Spleen (tissue), 11 donors: ENCODE measurements around the gene NKAIN2. TPM values are rescaled to one million over a fixed set of nuclear protein-coding genes. Genes with fewer than 3 reads are reported as not detected.

Experiments used
- DNase-seq: peaks from one replicate; pipeline ENCODE4 v3.0.0-alpha.2; 2020
- H3K27ac ChIP-seq, 8 donors: fragments of 200-600 bp; sonication (generic) in 7 of 8; 1 replicate in 4 of 8; 2 replicates in 4 of 8; pipeline versions ENCODE4 v1.5.0 to v1.8.0; 2016 to 2021; ENCODE audit warnings: inconsistent platforms in 4 of 8, mild to moderate bottlenecking in 4 of 8, moderate library complexity in 1 of 8
- H3K27me3 ChIP-seq, 7 donors: fragments of 200-600 bp; sonication (generic) in 6 of 7; replicated peaks in 1 of 7; 1 replicate in 4 of 7; 2 replicates in 3 of 7; pipeline versions ENCODE4 v1.5.0 to v1.8.0; 2016 to 2021; ENCODE audit warnings: inconsistent platforms in 3 of 7, mild to moderate bottlenecking in 1 of 7
- H3K36me3 ChIP-seq, 6 donors: fragments of 200-600 bp; sonication (generic) in 5 of 6; 1 replicate in 4 of 6; 2 replicates in 2 of 6; pipeline versions ENCODE4 v1.5.0 to v1.8.0; 2016 to 2021; ENCODE audit warnings: inconsistent platforms in 2 of 6
- H3K4me1 ChIP-seq, 6 donors: fragments of 200-600 bp; sonication (generic) in 5 of 6; 1 replicate in 3 of 6; 2 replicates in 3 of 6; pipeline versions ENCODE4 v1.5.0 to v1.8.0; 2016 to 2021; ENCODE audit warnings: inconsistent platforms in 3 of 6
- H3K4me3 ChIP-seq, 8 donors: fragments of 200-600 bp; sonication (generic) in 7 of 8; 1 replicate in 4 of 8; 2 replicates in 4 of 8; pipeline versions ENCODE4 v1.5.0 to v1.8.0; 2016 to 2021; ENCODE audit warnings: inconsistent platforms in 4 of 8, mild to moderate bottlenecking in 4 of 8, moderate library complexity in 2 of 8
- H3K9me3 ChIP-seq, 8 donors: fragments of 200-600 bp; sonication (generic) in 7 of 8; 1 replicate in 4 of 8; 2 replicates in 4 of 8; pipeline versions ENCODE4 v1.5.0 to v1.8.0; 2016 to 2021; ENCODE audit warnings: inconsistent platforms in 4 of 8
- CTCF ChIP-seq, 11 experiments: fragments of 200-600 bp in 7 of 11; fragments of 450-650 bp in 4 of 11; sonication (generic) in 4 of 11; IDR thresholded peaks in 8 of 11; conservative IDR thresholded peaks in 3 of 11; 1 replicate in 7 of 11; 2 replicates in 4 of 11; pipeline versions ENCODE4 v1.4.0 to v1.8.0; 2016 to 2021; ENCODE audit warnings: antibody characterized with exemption in 11 of 11, inconsistent platforms in 4 of 11, mild to moderate bottlenecking in 1 of 11
- POLR2A ChIP-seq, 3 donors: fragments of 450-650 bp; IDR thresholded peaks; one replicate each; pipeline ENCODE4 v1.5.1; 2017; ENCODE audit warnings: antibody characterized with exemption in 3 of 3, mild to moderate bottlenecking in 1 of 3
- POLR2AphosphoS5 ChIP-seq, 3 donors: sonication (generic); formaldehyde crosslinking; IDR thresholded peaks; one replicate each; pipeline ENCODE4 v1.5.1; 2017; ENCODE audit warnings: antibody characterized with exemption in 3 of 3
- WGBS, 5 donors: extraction: QIAGEN DNeasy Blood & Tissue Kit in 3 of 5; methylation state at CpG; one replicate each; pipeline versions ENCODE4 v1.1.5 to v1.1.7; 2013 to 2018; 5-methylcytosine and 5-hydroxymethylcytosine counted together
- intact Hi-C: fragments of 100-400 bp; cut with DNase I; formaldehyde crosslinking; loops from one replicate; pipeline ENCODE4 v1.15.0; 2023; ENCODE audit warnings: low total_unique reads
- polyA plus RNA-seq, 3 donors: library from polyadenylated mRNA; stranded (reverse); fragments of 200-250 nt; gene quantifications; one replicate each; pipeline ENCODE4 v1.2.1, GENCODE V29; 2013
- total RNA-seq, 7 donors: library from RNA; depleted of rRNA in 3 of 7; stranded (reverse); fragments of >200 nt in 3 of 7; fragmentation: NEBNext Ultra II Directional in 4 of 7; extraction: Animal tissue kit (Norgen Biotek cat#: 25700) in 4 of 7; gene quantifications; one replicate each; pipeline versions ENCODE4 v1.1.0 to v1.2.1, GENCODE V29; 2016 to 2021
- donor health status: healthy with polysubstance abuse.
- donor health status: DM: no; HTN: no; CAD: no; lungs with moderate emphysema.
- donor health status: DM: no; HTN: no; CAD: no.
- donor health status: Bipolar disorder and iron deficiency.
- donor health status: healthy.
- donor health status: DM: no; HTN: no; CAD: no.
- donor health status: DM: yes; HTN: yes; CAD: no.

The NKAIN2 gene
- total and polyA plus RNA-seq, 10 donors, result 0.13 to 0.51 (median 0.18) TPM; not detected in 4

- Histone ChIP-seq H3K27ac (no peak overlapping the region), H3K4me1 (no peaks in the 10 kb centered on the region), H3K4me3 (no peak overlapping the region), H3K36me3 (no peaks in the 10 kb centered on the region), H3K9me3 (no peaks in the 10 kb centered on the region), H3K27me3 (no peaks in the 10 kb centered on the region)
- TF ChIP-seq POLR2A (IDR thresholded peaks at IDR 0.05), result no peak
- TF ChIP-seq POLR2AphosphoS5 (IDR thresholded peaks at IDR 0.05), result no peak
- no peak for TF ChIP-seq CTCF (IDR thresholded peaks at IDR 0.05 in 8 of 11, conservative IDR thresholded peaks at IDR 0.05 in 3 of 11)
- WGBS, 5 donors, result 57 to 69% (median 67%) methylated on average over 1 of the region's 1 CpG
- intact Hi-C loops, result no loop called here
- DNase-seq, result no peak
These were observed 966.3 kb downstream of the NKAIN2 start for GRCh38 chr6:124769811-124770544.

DNA sequence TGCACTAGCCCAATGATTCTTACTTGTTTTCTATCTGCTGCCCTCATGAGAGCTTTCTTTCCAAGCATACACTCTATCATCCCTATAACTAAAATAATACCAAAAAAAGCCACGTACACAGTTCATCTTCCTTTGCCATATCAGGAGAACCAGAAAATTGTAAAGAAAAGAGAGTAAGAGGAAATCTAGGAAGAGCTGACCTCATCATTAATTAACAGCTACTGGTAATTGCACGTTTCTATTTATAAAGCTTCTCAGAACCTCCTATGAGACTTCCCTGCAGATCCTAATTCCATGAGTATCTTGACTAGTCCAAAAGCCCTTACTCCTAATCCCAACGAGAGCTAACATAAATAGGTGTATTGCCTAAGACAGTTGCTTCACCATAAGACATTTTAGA lies 967.1 kb downstream of the NKAIN2 start:
- no peaks in the 10 kb centered on the region for H3K9me3 ChIP-seq
- TF ChIP-seq POLR2A (IDR thresholded peaks at IDR 0.05) (no peak), POLR2AphosphoS5 (IDR thresholded peaks at IDR 0.05) (no peak), CTCF (IDR thresholded peaks at IDR 0.05 in 8 of 11, conservative IDR thresholded peaks at IDR 0.05 in 3 of 11) (no peak)
- no peak for DNase-seq
- 64 to 85% (median 77%) methylated on average over 3 of the region's 3 CpGs for WGBS, 5 donors
- intact Hi-C loops, result no loop called here
- no peaks in the 10 kb centered on the region for H3K36me3 ChIP-seq
- H3K4me3 ChIP-seq, result no peak overlapping the region
- no peaks in the 10 kb centered on the region for H3K27me3 ChIP-seq
- H3K27ac ChIP-seq, result no peak overlapping the region
- H3K4me1 ChIP-seq, result no peaks in the 10 kb centered on the region

DNA sequence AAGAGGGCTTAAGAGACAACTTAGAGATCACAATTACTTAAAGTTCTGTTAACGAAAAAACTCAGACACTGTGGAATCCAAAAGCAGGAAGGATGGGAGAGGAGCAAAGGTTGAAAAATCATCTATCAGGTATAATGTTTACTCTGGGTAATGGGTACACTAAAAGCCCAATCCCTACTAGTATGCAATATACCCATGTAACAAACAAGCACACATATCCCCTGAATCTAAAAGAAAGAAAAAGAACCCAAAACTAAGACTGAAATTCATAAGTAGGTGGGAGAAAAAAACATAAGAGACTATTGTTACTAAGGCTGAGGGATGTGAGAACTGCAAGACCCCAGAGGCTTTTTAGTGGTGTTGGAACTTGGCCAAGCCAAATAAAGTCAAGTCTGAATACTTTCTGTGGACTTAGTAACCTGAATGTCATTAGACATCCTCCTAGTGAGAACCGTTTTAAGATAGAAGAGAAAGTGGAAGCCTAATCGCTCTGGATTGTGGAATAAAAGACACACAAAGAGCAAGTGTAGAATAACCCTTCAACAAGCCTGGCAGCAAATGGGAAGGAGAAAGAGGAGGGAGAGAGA lies 969.2 kb downstream of the NKAIN2 start:
- Histone ChIP-seq H3K27ac (no peak overlapping the region), H3K4me1 (no peaks in the 10 kb centered on the region), H3K4me3 (no peak overlapping the region), H3K36me3 (no peaks in the 10 kb centered on the region), H3K27me3 (no peaks in the 10 kb centered on the region), H3K9me3 (no peaks in the 10 kb centered on the region)
- TF ChIP-seq POLR2AphosphoS5 (IDR thresholded peaks at IDR 0.05) (no peak), CTCF (IDR thresholded peaks at IDR 0.05 in 8 of 11, conservative IDR thresholded peaks at IDR 0.05 in 3 of 11) (no peak), POLR2A (IDR thresholded peaks at IDR 0.05) (no peak)
- no peak for DNase-seq
- intact Hi-C loops, result no loop called here
- WGBS, 5 donors, result 66 to 86% (median 83%) methylated on average over 3 of the region's 3 CpGs

DNA sequence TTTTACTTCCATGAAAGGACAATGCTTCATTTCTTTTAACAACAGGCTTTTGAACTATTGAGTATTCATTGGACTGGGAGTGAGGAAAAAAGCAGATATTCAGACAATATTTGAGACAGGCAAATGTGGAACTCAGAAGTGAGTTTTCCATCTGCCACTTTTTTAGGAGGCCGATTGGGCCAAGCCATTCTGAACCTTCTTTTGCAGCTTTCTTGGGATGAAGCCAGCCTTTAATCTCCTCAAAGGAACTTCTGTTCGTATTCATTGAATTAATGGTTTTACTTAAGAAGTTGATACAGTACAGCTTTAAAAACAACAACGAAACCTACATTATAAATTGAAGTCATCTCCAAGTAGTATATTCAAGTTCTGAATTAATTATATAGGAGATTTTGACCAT lies 971.5 kb downstream of the NKAIN2 start:
- Histone ChIP-seq H3K4me3 (no peak overlapping the region), H3K27ac (no peak overlapping the region), H3K36me3 (no peaks in the 10 kb centered on the region), H3K4me1 (no peaks in the 10 kb centered on the region), H3K27me3 (no peaks in the 10 kb centered on the region), H3K9me3 (no peaks in the 10 kb centered on the region)
- intact Hi-C loops, result no loop called here
- WGBS, 5 donors, result 66 to 79% (median 73%) methylated on average over 3 of the region's 3 CpGs
- TF ChIP-seq POLR2AphosphoS5 (IDR thresholded peaks at IDR 0.05), result no peak
- no peak for TF ChIP-seq POLR2A (IDR thresholded peaks at IDR 0.05)
- TF ChIP-seq CTCF (IDR thresholded peaks at IDR 0.05 in 8 of 11, conservative IDR thresholded peaks at IDR 0.05 in 3 of 11), result no peak
- DNase-seq, result no peak
